HG03159 (cell line): Measurements from ENCODE around the gene ATP2A1.
"Not testable (repeated sequence)": the region's sequence is repeated elsewhere in the genome, so short reads cannot be mapped to it uniquely, and the experiment has no call there.

Experiments used
- ATAC-seq: cut with Tn5 transposase; IDR thresholded peaks from one replicate; pipeline ENCODE4 v1.9.1; 2021; ENCODE audit warnings: mild to moderate bottlenecking, moderate library complexity; ENCODE audit not compliant: unreplicated experiment

ATP2A1 gene

GRCh38 chr16:28880955-28881354 is 2.7 kb downstream of the ATP2A1 start:
- ATAC-seq: no peak

GRCh38 chr16:28881565-28881964 is 3.3 kb downstream of the ATP2A1 start:
- ATAC-seq: not testable (repeated sequence)

GRCh38 chr16:28882551-28883160 is 4.4 kb downstream of the ATP2A1 start:
- no peak for ATAC-seq

GRCh38 chr16:28883221-28883996 is 5.1 kb downstream of the ATP2A1 start:
- no peak for ATAC-seq

- ATAC-seq: no peak
Measured at GRCh38 chr16:28884045-28884444, 5.8 kb downstream of the ATP2A1 start.

- no peak for ATAC-seq
Measured at GRCh38 chr16:28886945-28887344, 8.7 kb downstream of the ATP2A1 start.

- not testable (repeated sequence) for ATAC-seq
Measured at GRCh38 chr16:28890355-28890754, 12.1 kb downstream of the ATP2A1 start.

- ATAC-seq: no peak
Measured at GRCh38 chr16:28891964-28892890, 13.9 kb downstream of the ATP2A1 start.

GRCh38 chr16:28893291-28893690 is 15.0 kb downstream of the ATP2A1 start:
- no peak for ATAC-seq

- ATAC-seq: no peak
Measured at GRCh38 chr16:28895609-28896008, 17.3 kb downstream of the ATP2A1 start.

GRCh38 chr16:28897826-28898225 is 19.5 kb downstream of the ATP2A1 start:
- ATAC-seq: no peak

GRCh38 chr16:28898266-28898665 is 20.0 kb downstream of the ATP2A1 start:
- ATAC-seq: no peak

- ATAC-seq: no peak
Measured at GRCh38 chr16:28898942-28899341, 20.7 kb downstream of the ATP2A1 start.

GRCh38 chr16:28899882-28900590 is 21.7 kb downstream of the ATP2A1 start:
- ATAC-seq: no peak

GRCh38 chr16:28900601-28901000 is 22.3 kb downstream of the ATP2A1 start:
- no peak for ATAC-seq

GRCh38 chr16:28901862-28902261 is 23.6 kb downstream of the ATP2A1 start:
- ATAC-seq: no peak

- no peak for ATAC-seq
Measured at GRCh38 chr16:28902909-28903308, 24.6 kb downstream of the ATP2A1 start.

- no peak for ATAC-seq
Measured at GRCh38 chr16:28903344-28904042, 25.2 kb downstream of the ATP2A1 start.

GRCh38 chr16:28904363-28904762 is 26.1 kb downstream of the ATP2A1 start:
- no peak for ATAC-seq

GRCh38 chr16:28904828-28905227 is 26.5 kb downstream of the ATP2A1 start:
- no peak for ATAC-seq
